Endothelial cell of umbilical vein (primary cell): ENCODE measurements around the gene CDKL5. TPM values are rescaled to one million over a fixed set of nuclear protein-coding genes. Genes with fewer than 3 reads are reported as not detected.

Source experiments
- BruUV-seq: library from RNA; stranded (reverse); fragments of 400-500 nt; replicated peaks from 2 replicates; lab custom pipeline; 2021; lab: Mats Ljungman, UMichigan
- CTCF ChIA-PET: fragments of 300-600, 350-600 bp; sonication (Branson Sonifier 250); formaldehyde crosslinking; loops from one replicate; lab custom pipeline; 2021; ENCODE audit warnings: antibody characterized with exemption, inconsistent platforms; lab: Charles Lee
- POLR2A ChIA-PET: fragments of 300-600, 350-600 bp; sonication (Branson Sonifier 250); formaldehyde crosslinking; loops from one replicate; lab custom pipeline; 2021; ENCODE audit warnings: antibody characterized with exemption, inconsistent platforms; lab: Charles Lee
- DNase-seq: peaks from one replicate; pipeline ENCODE4 v3.0.0-alpha.2; 2011; ENCODE audit warnings: low read depth, low spot score
- FAIRE-seq: peaks from 2 replicates; lab custom pipeline; 2011; peaks lifted over from hg19 to GRCh38; lab: Jason Lieb, UNC
- H2AFZ ChIP-seq: 2 replicates; pipeline ENCODE4 v1.6.0; 2012; ENCODE audit warnings: low read depth, low read length, control low read depth, inconsistent platforms
- H3K27ac ChIP-seq: 2 replicates; pipeline ENCODE4 v1.5.1; 2011; ENCODE audit warnings: low read depth, mild to moderate bottlenecking, control low read depth, low read length, moderate library complexity; ENCODE audit not compliant: insufficient read depth
- H3K27me3 ChIP-seq, 2 experiments: 2 replicates each; pipeline versions ENCODE4 v1.6.0 to v1.6.1; 2011; ENCODE audit warnings: low read length in 2 of 2, mixed read lengths in 1 of 2; ENCODE audit not compliant: control insufficient read depth in 2 of 2, insufficient read depth in 2 of 2
- H3K36me3 ChIP-seq, 2 experiments: 2 replicates in 1 of 2; 3 replicates in 1 of 2; pipeline ENCODE4 v1.5.1; 2011; ENCODE audit warnings: low read length in 2 of 2, mild to moderate bottlenecking in 1 of 2, moderate library complexity in 1 of 2; ENCODE audit not compliant: control insufficient read depth in 2 of 2, insufficient read depth in 2 of 2; ENCODE audit errors: extremely low read depth in 1 of 2
- H3K4me1 ChIP-seq: 3 replicates; pipeline ENCODE4 v1.5.1; 2011; ENCODE audit warnings: mild to moderate bottlenecking, low read length; ENCODE audit not compliant: control insufficient read depth, insufficient read depth; ENCODE audit errors: extremely low read depth
- H3K4me2 ChIP-seq: 2 replicates; pipeline ENCODE4 v1.6.1; 2011; ENCODE audit warnings: low read length, control low read depth, mixed read lengths; ENCODE audit not compliant: insufficient read depth
- H3K4me3 ChIP-seq, 3 experiments: fragments of 200-600 bp in 1 of 3; sonication (generic), shearing (Covaris generic) in 1 of 3; replicated peaks in 1 of 3; 2 replicates each; pipeline ENCODE4 v1.5.1; 2011 to 2016; ENCODE audit warnings: control low read depth in 3 of 3, low read length in 3 of 3, mild to moderate bottlenecking in 2 of 3, inconsistent platforms in 1 of 3, low read depth in 1 of 3, moderate library complexity in 1 of 3; ENCODE audit not compliant: insufficient read depth in 1 of 3
- H3K79me2 ChIP-seq: 2 replicates; pipeline ENCODE4 v1.6.0; 2012; ENCODE audit warnings: low read length, inconsistent platforms; ENCODE audit not compliant: control insufficient read depth, insufficient read depth
- H3K9ac ChIP-seq: replicated peaks from 2 replicates; pipeline ENCODE3; 2011; ENCODE audit warnings: low read length, control low read depth; ENCODE audit not compliant: insufficient read depth; ENCODE audit errors: extremely low read depth
- H3K9me1 ChIP-seq: replicated peaks from 3 replicates; pipeline ENCODE4 v1.6.0; 2011; ENCODE audit warnings: mild to moderate bottlenecking, low read length; ENCODE audit not compliant: control insufficient read depth, insufficient read depth; ENCODE audit errors: extremely low read depth
- H3K9me3 ChIP-seq: replicated peaks from 2 replicates; pipeline ENCODE4 v1.5.1; 2012; ENCODE audit warnings: low read length, inconsistent platforms; ENCODE audit not compliant: control insufficient read depth, insufficient read depth
- H4K20me1 ChIP-seq: replicated peaks from 2 replicates; pipeline ENCODE3; 2011; ENCODE audit warnings: mild to moderate bottlenecking, low read length; ENCODE audit not compliant: control insufficient read depth, insufficient read depth; ENCODE audit errors: extremely low read depth
- CTCF ChIP-seq, 2 donors: IDR thresholded peaks; 1 replicate in 1 of 2; 2 replicates in 1 of 2; pipeline ENCODE4 v1.5.1; 2011; ENCODE audit warnings: low read length in 2 of 2, mild to moderate bottlenecking in 2 of 2, moderate library complexity in 2 of 2, control low read depth in 1 of 2, inconsistent platforms in 1 of 2, low read depth in 1 of 2; ENCODE audit not compliant: insufficient read depth in 1 of 2; ENCODE audit errors: extremely low read depth in 1 of 2
- EZH2 ChIP-seq: IDR thresholded peaks from 2 replicates; pipeline ENCODE4 v1.6.1; 2012; ENCODE audit warnings: borderline replicate concordance, low read depth, mild to moderate bottlenecking, moderate library complexity, low read length, inconsistent platforms; ENCODE audit not compliant: severe bottlenecking
- FOS ChIP-seq: IDR thresholded peaks from 2 replicates; pipeline ENCODE4 v1.6.1; 2011; ENCODE audit warnings: mild to moderate bottlenecking, low read length, moderate library complexity, borderline replicate concordance; ENCODE audit not compliant: insufficient read depth
- GATA2 ChIP-seq: IDR thresholded peaks from 2 replicates; pipeline ENCODE4 v1.7.0; 2011; ENCODE audit warnings: low read depth, mild to moderate bottlenecking, moderate library complexity, mixed read lengths, low read length; ENCODE audit not compliant: insufficient read length, insufficient read depth
- JUN ChIP-seq: IDR thresholded peaks from 2 replicates; pipeline ENCODE4 v1.6.1; 2011; ENCODE audit warnings: borderline replicate concordance, low read depth; ENCODE audit not compliant: insufficient read length, insufficient read depth
- MAX ChIP-seq: IDR thresholded peaks from 2 replicates; pipeline ENCODE4 v1.6.1; 2011; ENCODE audit not compliant: insufficient read depth, insufficient read length
- MYC ChIP-seq: IDR thresholded peaks from one replicate; pipeline ENCODE4 v1.6.1; 2011; ENCODE audit warnings: mild to moderate bottlenecking, low read depth, low read length
- POLR2A ChIP-seq: IDR thresholded peaks from 2 replicates; pipeline ENCODE4 v1.6.1; 2012; ENCODE audit warnings: low read depth, mild to moderate bottlenecking, control low read depth, low read length
- POLR2AphosphoS5 ChIP-seq: IDR thresholded peaks from 2 replicates; pipeline ENCODE4 v1.6.1; 2012; ENCODE audit warnings: low read depth, mild to moderate bottlenecking, control low read depth, low read length, moderate library complexity; ENCODE audit not compliant: insufficient read depth
- dilution Hi-C: fragments of 300-500 bp; cut with MboI; formaldehyde crosslinking; loops from one replicate; pipeline ENCODE4 v1.15.0; 2019; ENCODE audit warnings: low sequenced_read_pairs; ENCODE audit not compliant: extremely low pct_ligation_motif_present
- intact Hi-C: fragments of 100-400 bp; cut with micrococcal nuclease; formaldehyde crosslinking; loops from one replicate; pipeline ENCODE4 v1.10.0; 2022
- polyA plus RNA-seq, 4 experiments: library from polyadenylated mRNA; depleted of rRNA in 3 of 4; stranded (reverse) in 3 of 4; unstranded in 1 of 4; fragments of >200 nt; gene quantifications; 2 replicates each; pipeline versions ENCODE4 v1.2.1 to v1.2.3, GENCODE V29; 2011 to 2012; ENCODE audit warnings: missing spikeins in 1 of 4
- total RNA-seq: library from RNA; stranded (reverse); gene quantifications from 2 replicates; pipeline ENCODE4 v1.2.3, GENCODE V29; 2021

CDKL5 gene
- total and polyA plus RNA-seq, 2 donors (not counting 3 experiments of a cell fraction or from before 2014, with no cell fraction given): 1.5 to 4.3 TPM

- FAIRE-seq (no peak), DNase-seq (no peak)
- BruUV-seq: no TSS peak
- Histone ChIP-seq H4K20me1 (no peaks in the 10 kb centered on the region), H3K79me2 (no peaks in the 10 kb centered on the region), H3K9me3 (no peaks in the 10 kb centered on the region), H3K9ac (no peak overlapping the region), H3K36me3 (no peaks in the 10 kb centered on the region), H3K27me3 (no peaks in the 10 kb centered on the region), H3K4me1 (no peaks in the 10 kb centered on the region), H3K9me1 (no peaks in the 10 kb centered on the region), H3K4me2 (no peak overlapping the region), H2AFZ (no peak overlapping the region), H3K27ac (no peak overlapping the region), H3K4me3 (no peak overlapping the region)
- dilution Hi-C loops: no loop called here
- TF ChIP-seq POLR2AphosphoS5 (no peak), POLR2A (no peak), FOS (no peak), MAX (no peak), GATA2 (no peak), EZH2 (no peak), CTCF (IDR thresholded peaks at IDR 0.05; ENCODE audit: extremely low read depth in 1 of 2, insufficient read depth in 1 of 2, low read depth in 1 of 2, low read length in 2 of 2) (no peak), JUN (no peak), MYC (no peak)
- intact Hi-C loops: no loop called here
- ChIA-PET POLR2A (no interaction called here), CTCF (no interaction called here)
Observed at GRCh38 chrX:18561020-18561419, 135.6 kb downstream of the CDKL5 start.
